SK-N-SH treated with all-trans-retinoic acid at 6 μM for 48 hours (cell line): ENCODE data around the gene PROKR1.

Experiments used
- ATAC-seq: fragments of 200-7000 bp; cut with Tn5 transposase; 3 replicates; pipeline ENCODE4 v1.9.1; 2020; ENCODE audit warnings: mild to moderate bottlenecking, moderate library complexity
- ARNTL ChIP-seq: fragments of 450-650 bp; formaldehyde crosslinking; IDR thresholded peaks from 2 replicates; pipeline ENCODE4 v1.5.0; 2020; ENCODE audit warnings: low read depth, mild to moderate bottlenecking, moderate library complexity, borderline replicate concordance
- BACH2 ChIP-seq: fragments of 250-450 bp; sonication (Bioruptor Pico); IDR thresholded peaks from 2 replicates; pipeline ENCODE4 v1.9.0; 2021; ENCODE audit warnings: mild to moderate bottlenecking, borderline replicate concordance
- ESRRG ChIP-seq: fragments of 250-450 bp; sonication (Bioruptor Pico); IDR thresholded peaks from 2 replicates; pipeline ENCODE4 v1.6.1; 2021; ENCODE audit warnings: mild to moderate bottlenecking
- GLIS3 ChIP-seq: fragments of 250-450 bp; sonication (Bioruptor Pico); IDR thresholded peaks from 2 replicates; pipeline ENCODE4 v1.5.0; 2020; ENCODE audit warnings: mild to moderate bottlenecking, moderate library complexity
- ISL1 ChIP-seq: fragments of 250-450 bp; sonication (Bioruptor Pico); IDR thresholded peaks from 2 replicates; pipeline ENCODE4 v2.1.2; 2022; ENCODE audit warnings: mild to moderate bottlenecking, moderate library complexity
- OSR1 ChIP-seq: fragments of 250-450 bp; sonication (Bioruptor Pico); IDR thresholded peaks from 2 replicates; pipeline ENCODE4 v1.8.0; 2022; ENCODE audit warnings: moderate library complexity, mild to moderate bottlenecking, inconsistent platforms
- PPARA ChIP-seq: fragments of 250-450 bp; sonication (Bioruptor Pico); IDR thresholded peaks from 2 replicates; pipeline ENCODE4 v1.5.0; 2020; ENCODE audit warnings: mild to moderate bottlenecking, borderline replicate concordance
- RARB ChIP-seq: fragments of 250-450 bp; sonication (Bioruptor Pico); IDR thresholded peaks from 2 replicates; pipeline ENCODE4 v1.8.0; 2021; ENCODE audit warnings: mild to moderate bottlenecking, moderate library complexity
- SNAI2 ChIP-seq: fragments of 250-450 bp; sonication (Bioruptor Pico); IDR thresholded peaks from 2 replicates; pipeline ENCODE4 v1.5.0; 2020; ENCODE audit warnings: mild to moderate bottlenecking, moderate library complexity
- TCF4 ChIP-seq: fragments of 250-450 bp; sonication (Bioruptor Pico); IDR thresholded peaks from 2 replicates; pipeline ENCODE4 v1.8.0; 2021; ENCODE audit warnings: mild to moderate bottlenecking, moderate library complexity, borderline replicate concordance
- TOX ChIP-seq: fragments of 250-450 bp; sonication (Bioruptor Pico); IDR thresholded peaks from 2 replicates; pipeline ENCODE4 v1.8.0; 2021; ENCODE audit warnings: mild to moderate bottlenecking, moderate library complexity, borderline replicate concordance
- ZC3H10 ChIP-seq: fragments of 250-450 bp; sonication (Bioruptor Pico); IDR thresholded peaks from 2 replicates; pipeline ENCODE4 v1.5.1; 2021; ENCODE audit warnings: mild to moderate bottlenecking, moderate library complexity
- ZFP30 ChIP-seq: fragments of 450-650 bp; formaldehyde crosslinking; IDR thresholded peaks from 2 replicates; pipeline ENCODE4 v1.5.0; 2022; ENCODE audit warnings: mild to moderate bottlenecking, moderate library complexity
- ZNF565 ChIP-seq: fragments of 450-650 bp; formaldehyde crosslinking; conservative IDR thresholded peaks from 2 replicates; pipeline ENCODE4 v1.5.0; 2020; ENCODE audit warnings: low read depth, mild to moderate bottlenecking, moderate library complexity
- ZNF70 ChIP-seq: fragments of 450-650 bp; formaldehyde crosslinking; IDR thresholded peaks from 2 replicates; pipeline ENCODE4 v1.5.0; 2020; ENCODE audit warnings: mild to moderate bottlenecking, moderate library complexity
- ZNF8 ChIP-seq: fragments of 450-650 bp; formaldehyde crosslinking; IDR thresholded peaks from 2 replicates; pipeline ENCODE4 v1.5.0; 2020; ENCODE audit warnings: mild to moderate bottlenecking, moderate library complexity
- TF ChIP-seq, protein P1 (sequence below): fragments of 250-450 bp; sonication (Bioruptor Pico); IDR thresholded peaks from 2 replicates; pipeline ENCODE4 v1.5.1; 2021; ENCODE audit warnings: mild to moderate bottlenecking, moderate library complexity
- TF ChIP-seq, protein P2 (sequence below): fragments of 250-450 bp; sonication (Bioruptor Pico); IDR thresholded peaks from 2 replicates; pipeline ENCODE4 v1.8.0; 2021; ENCODE audit warnings: low read depth, mild to moderate bottlenecking, moderate library complexity, borderline replicate concordance
- TF ChIP-seq, protein P3 (sequence below): fragments of 250-450 bp; sonication (Bioruptor Pico); IDR thresholded peaks from 2 replicates; pipeline ENCODE4 v1.5.1; 2020; ENCODE audit warnings: low read depth, mild to moderate bottlenecking, moderate library complexity
- TF ChIP-seq, protein P4 (sequence below): fragments of 250-450 bp; sonication (Bioruptor Pico); IDR thresholded peaks from 2 replicates; pipeline ENCODE4 v1.5.0; 2020; ENCODE audit warnings: mild to moderate bottlenecking, moderate library complexity
- TF ChIP-seq, protein P5 (sequence below): fragments of 250-450 bp; sonication (Bioruptor Pico); IDR thresholded peaks from 2 replicates; pipeline ENCODE4 v1.8.0; 2020; ENCODE audit warnings: mild to moderate bottlenecking, moderate library complexity, borderline replicate concordance

PROKR1 gene

DNA sequence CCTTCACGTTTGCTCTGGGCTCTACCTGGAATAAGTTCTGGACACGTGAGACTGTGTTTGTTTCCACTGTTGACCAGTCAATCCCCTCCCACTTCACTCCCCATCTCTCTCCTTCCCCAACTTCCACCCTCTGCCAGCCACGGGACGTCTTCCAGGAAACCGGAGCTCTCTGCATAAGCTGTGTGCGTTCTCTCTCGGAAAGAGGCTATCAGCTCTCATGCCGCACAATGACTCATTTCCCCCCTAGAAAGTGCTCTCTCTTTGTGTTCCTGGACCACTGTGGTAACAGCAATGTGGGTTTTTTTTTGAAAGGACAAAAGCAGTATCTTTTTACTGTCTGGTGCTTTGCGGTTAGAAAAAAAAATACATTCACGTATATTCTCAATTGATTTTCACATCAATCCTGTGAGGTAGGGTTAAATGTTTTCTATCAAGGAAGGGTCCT lies 10.2 kb downstream of the PROKR1 start:
- TF ChIP-seq ESRRG (CRISPR knock-in tag) = no peak
- TF ChIP-seq, all 23 proteins: peak for 0
- ATAC-seq = peak; percentile 92

DNA sequence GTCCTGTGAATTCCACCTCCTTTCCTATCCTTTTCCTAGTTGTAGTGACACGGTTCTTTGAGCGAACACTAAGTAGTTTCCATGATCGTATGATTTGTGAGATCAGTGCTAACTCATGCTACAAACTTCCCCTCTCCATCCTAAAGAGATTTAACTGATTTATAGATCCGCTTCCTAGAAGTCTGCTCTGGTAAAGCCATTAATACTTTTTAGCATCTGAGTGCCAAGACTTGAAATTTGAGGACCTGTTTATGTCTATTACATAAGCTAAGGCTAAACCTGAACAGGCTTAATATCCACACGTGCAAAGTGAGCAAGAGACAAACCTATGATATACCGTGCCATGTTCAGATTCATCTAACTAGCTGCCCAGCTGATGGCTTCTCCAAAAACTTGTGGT lies 14.9 kb downstream of the PROKR1 start:
- TF ChIP-seq ZC3H10 (no peak), ZNF565 (CRISPR knock-in tag) (no peak), ZFP30 (CRISPR knock-in tag) (no peak), TOX (CRISPR knock-in tag) (no peak), PPARA (CRISPR knock-in tag) (no peak), ISL1 (CRISPR knock-in tag) (no peak), OSR1 (no peak), SNAI2 (no peak), GLIS3 (CRISPR knock-in tag) (no peak), BACH2 (CRISPR knock-in tag) (no peak), ARNTL (no peak), TCF4 (CRISPR knock-in tag) (no peak), ZNF8 (CRISPR knock-in tag) (no peak), RARB (no peak), ESRRG (CRISPR knock-in tag) (no peak)
- TF ChIP-seq, protein P1, sequence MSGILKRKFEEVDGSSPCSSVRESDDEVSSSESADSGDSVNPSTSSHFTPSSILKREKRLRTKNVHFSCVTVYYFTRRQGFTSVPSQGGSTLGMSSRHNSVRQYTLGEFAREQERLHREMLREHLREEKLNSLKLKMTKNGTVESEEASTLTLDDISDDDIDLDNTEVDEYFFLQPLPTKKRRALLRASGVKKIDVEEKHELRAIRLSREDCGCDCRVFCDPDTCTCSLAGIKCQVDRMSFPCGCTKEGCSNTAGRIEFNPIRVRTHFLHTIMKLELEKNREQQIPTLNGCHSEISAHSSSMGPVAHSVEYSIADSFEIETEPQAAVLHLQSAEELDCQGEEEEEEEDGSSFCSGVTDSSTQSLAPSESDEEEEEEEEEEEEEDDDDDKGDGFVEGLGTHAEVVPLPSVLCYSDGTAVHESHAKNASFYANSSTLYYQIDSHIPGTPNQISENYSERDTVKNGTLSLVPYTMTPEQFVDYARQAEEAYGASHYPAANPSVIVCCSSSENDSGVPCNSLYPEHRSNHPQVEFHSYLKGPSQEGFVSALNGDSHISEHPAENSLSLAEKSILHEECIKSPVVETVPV (CRISPR knock-in tag) = no peak
- TF ChIP-seq, protein P2, sequence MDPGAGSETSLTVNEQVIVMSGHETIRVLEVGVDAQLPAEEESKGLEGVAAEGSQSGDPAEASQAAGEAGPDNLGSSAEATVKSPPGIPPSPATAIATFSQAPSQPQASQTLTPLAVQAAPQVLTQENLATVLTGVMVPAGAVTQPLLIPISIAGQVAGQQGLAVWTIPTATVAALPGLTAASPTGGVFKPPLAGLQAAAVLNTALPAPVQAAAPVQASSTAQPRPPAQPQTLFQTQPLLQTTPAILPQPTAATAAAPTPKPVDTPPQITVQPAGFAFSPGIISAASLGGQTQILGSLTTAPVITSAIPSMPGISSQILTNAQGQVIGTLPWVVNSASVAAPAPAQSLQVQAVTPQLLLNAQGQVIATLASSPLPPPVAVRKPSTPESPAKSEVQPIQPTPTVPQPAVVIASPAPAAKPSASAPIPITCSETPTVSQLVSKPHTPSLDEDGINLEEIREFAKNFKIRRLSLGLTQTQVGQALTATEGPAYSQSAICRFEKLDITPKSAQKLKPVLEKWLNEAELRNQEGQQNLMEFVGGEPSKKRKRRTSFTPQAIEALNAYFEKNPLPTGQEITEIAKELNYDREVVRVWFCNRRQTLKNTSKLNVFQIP (CRISPR knock-in tag) = no peak
- TF ChIP-seq, protein P3, sequence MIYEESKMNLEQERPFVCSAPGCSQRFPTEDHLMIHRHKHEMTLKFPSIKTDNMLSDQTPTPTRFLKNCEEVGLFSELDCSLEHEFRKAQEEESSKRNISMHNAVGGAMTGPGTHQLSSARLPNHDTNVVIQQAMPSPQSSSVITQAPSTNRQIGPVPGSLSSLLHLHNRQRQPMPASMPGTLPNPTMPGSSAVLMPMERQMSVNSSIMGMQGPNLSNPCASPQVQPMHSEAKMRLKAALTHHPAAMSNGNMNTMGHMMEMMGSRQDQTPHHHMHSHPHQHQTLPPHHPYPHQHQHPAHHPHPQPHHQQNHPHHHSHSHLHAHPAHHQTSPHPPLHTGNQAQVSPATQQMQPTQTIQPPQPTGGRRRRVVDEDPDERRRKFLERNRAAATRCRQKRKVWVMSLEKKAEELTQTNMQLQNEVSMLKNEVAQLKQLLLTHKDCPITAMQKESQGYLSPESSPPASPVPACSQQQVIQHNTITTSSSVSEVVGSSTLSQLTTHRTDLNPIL (CRISPR knock-in tag) = no peak
- TF ChIP-seq, protein P4, sequence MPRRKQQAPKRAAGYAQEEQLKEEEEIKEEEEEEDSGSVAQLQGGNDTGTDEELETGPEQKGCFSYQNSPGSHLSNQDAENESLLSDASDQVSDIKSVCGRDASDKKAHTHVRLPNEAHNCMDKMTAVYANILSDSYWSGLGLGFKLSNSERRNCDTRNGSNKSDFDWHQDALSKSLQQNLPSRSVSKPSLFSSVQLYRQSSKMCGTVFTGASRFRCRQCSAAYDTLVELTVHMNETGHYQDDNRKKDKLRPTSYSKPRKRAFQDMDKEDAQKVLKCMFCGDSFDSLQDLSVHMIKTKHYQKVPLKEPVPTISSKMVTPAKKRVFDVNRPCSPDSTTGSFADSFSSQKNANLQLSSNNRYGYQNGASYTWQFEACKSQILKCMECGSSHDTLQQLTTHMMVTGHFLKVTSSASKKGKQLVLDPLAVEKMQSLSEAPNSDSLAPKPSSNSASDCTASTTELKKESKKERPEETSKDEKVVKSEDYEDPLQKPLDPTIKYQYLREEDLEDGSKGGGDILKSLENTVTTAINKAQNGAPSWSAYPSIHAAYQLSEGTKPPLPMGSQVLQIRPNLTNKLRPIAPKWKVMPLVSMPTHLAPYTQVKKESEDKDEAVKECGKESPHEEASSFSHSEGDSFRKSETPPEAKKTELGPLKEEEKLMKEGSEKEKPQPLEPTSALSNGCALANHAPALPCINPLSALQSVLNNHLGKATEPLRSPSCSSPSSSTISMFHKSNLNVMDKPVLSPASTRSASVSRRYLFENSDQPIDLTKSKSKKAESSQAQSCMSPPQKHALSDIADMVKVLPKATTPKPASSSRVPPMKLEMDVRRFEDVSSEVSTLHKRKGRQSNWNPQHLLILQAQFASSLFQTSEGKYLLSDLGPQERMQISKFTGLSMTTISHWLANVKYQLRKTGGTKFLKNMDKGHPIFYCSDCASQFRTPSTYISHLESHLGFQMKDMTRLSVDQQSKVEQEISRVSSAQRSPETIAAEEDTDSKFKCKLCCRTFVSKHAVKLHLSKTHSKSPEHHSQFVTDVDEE (CRISPR knock-in tag) = no peak
- TF ChIP-seq, all 23 proteins: peak for 0
- ATAC-seq = no peak

DNA sequence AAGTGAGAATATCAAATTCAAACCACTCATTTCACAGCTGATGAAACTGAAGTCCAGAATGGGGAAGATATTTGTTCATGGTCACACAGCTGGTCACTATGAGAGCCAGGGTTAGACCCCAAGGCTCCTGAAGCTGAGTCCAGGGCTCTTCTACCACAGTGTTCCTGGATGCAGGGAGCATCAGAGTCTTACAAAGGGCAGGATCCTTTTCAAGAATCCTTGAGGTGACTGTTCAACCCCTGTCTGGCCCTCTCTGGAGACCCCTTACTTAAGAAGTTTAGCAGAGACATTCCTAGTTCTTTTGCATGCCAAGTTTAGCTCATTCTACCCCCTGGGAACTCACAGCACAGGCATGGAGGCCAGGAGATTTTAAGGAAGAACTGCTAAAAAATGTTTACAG lies 15.7 kb downstream of the PROKR1 start:
- ATAC-seq = no peak
- TF ChIP-seq BACH2 (CRISPR knock-in tag) (no peak), RARB (no peak), ZC3H10 (no peak), TCF4 (CRISPR knock-in tag) (no peak), ARNTL (no peak), ZNF70 (CRISPR knock-in tag) (no peak), ZNF565 (CRISPR knock-in tag) (no peak)
- TF ChIP-seq, protein P5, sequence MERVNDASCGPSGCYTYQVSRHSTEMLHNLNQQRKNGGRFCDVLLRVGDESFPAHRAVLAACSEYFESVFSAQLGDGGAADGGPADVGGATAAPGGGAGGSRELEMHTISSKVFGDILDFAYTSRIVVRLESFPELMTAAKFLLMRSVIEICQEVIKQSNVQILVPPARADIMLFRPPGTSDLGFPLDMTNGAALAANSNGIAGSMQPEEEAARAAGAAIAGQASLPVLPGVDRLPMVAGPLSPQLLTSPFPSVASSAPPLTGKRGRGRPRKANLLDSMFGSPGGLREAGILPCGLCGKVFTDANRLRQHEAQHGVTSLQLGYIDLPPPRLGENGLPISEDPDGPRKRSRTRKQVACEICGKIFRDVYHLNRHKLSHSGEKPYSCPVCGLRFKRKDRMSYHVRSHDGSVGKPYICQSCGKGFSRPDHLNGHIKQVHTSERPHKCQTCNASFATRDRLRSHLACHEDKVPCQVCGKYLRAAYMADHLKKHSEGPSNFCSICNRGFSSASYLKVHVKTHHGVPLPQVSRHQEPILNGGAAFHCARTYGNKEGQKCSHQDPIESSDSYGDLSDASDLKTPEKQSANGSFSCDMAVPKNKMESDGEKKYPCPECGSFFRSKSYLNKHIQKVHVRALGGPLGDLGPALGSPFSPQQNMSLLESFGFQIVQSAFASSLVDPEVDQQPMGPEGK (CRISPR knock-in tag) = no peak
- TF ChIP-seq, protein P4 (CRISPR knock-in tag) = no peak
